Measurements from ENCODE around the gene KLHDC3. TPM values are rescaled to one million over a fixed set of nuclear protein-coding genes. Genes with fewer than 3 reads are reported as not detected.

Gene KLHDC3
- total and polyA plus RNA-seq, 9 of the 15 experiments (the other 6 are each of a cell fraction or from before 2014, with no cell fraction given), result 4.5 to 171 (median 107) TPM

DNA sequence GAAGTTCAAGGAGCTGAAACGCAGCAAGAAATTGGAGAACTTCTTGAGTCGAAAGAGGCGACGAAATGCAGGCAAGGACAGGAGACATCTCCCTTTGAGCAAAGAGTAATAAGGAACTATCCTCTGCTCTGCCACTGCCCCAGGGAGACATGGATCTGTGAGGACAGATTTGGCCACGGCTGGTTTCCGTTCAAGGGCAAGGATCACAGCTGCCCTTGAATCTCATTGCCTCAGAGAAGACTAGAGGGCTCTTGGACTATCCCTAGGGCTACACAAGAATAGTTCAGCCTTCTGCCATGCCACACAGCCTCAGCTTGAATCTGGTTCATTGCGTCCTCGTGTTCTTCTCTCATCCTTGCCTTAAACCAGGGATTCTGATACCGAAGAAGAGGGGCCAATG, 15.1 kb downstream of the KLHDC3 start (continued):
- TF ChIP-seq, protein P1, sequence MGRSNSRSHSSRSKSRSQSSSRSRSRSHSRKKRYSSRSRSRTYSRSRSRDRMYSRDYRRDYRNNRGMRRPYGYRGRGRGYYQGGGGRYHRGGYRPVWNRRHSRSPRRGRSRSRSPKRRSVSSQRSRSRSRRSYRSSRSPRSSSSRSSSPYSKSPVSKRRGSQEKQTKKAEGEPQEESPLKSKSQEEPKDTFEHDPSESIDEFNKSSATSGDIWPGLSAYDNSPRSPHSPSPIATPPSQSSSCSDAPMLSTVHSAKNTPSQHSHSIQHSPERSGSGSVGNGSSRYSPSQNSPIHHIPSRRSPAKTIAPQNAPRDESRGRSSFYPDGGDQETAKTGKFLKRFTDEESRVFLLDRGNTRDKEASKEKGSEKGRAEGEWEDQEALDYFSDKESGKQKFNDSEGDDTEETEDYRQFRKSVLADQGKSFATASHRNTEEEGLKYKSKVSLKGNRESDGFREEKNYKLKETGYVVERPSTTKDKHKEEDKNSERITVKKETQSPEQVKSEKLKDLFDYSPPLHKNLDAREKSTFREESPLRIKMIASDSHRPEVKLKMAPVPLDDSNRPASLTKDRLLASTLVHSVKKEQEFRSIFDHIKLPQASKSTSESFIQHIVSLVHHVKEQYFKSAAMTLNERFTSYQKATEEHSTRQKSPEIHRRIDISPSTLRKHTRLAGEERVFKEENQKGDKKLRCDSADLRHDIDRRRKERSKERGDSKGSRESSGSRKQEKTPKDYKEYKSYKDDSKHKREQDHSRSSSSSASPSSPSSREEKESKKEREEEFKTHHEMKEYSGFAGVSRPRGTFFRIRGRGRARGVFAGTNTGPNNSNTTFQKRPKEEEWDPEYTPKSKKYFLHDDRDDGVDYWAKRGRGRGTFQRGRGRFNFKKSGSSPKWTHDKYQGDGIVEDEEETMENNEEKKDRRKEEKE (IDR thresholded peaks at IDR 0.05; ENCODE audit: borderline replicate concordance in 1 of 2, control insufficient read depth in 1 of 2, low read depth in 2 of 2, low read length in 1 of 2), result no peak
- TF ChIP-seq TEAD4 (IDR thresholded peaks at IDR 0.05; ENCODE audit: low read length) (no peak), TEAD4 (CRISPR knock-in tag; IDR thresholded peaks at IDR 0.05; ENCODE audit: borderline replicate concordance) (no peak), ZNF253 (CRISPR knock-in tag; conservative IDR thresholded peaks at IDR 0.05) (no peak), NCOA1 (IDR thresholded peaks at IDR 0.05; ENCODE audit: low read depth) (no peak), RCOR1 (IDR thresholded peaks at IDR 0.05; ENCODE audit: borderline replicate concordance in 1 of 2, low read depth in 2 of 2, low read length in 2 of 2) (no peak), FOXK1 (CRISPR knock-in tag; IDR thresholded peaks at IDR 0.05; ENCODE audit: borderline replicate concordance) (no peak), FOXJ3 (CRISPR knock-in tag; IDR thresholded peaks at IDR 0.05) (no peak)
- TF ChIP-seq, protein P2, sequence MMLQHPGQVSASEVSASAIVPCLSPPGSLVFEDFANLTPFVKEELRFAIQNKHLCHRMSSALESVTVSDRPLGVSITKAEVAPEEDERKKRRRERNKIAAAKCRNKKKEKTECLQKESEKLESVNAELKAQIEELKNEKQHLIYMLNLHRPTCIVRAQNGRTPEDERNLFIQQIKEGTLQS (IDR thresholded peaks at IDR 0.05), result no peak
- TF ChIP-seq, protein P2 (CRISPR knock-in tag; conservative IDR thresholded peaks at IDR 0.05), result no peak
